ENCODE measurements around the gene MYH3.
A peak's percentile ranks its signal among the peaks of the same experiment; 100 is the strongest.

Gene MYH3

DNA sequence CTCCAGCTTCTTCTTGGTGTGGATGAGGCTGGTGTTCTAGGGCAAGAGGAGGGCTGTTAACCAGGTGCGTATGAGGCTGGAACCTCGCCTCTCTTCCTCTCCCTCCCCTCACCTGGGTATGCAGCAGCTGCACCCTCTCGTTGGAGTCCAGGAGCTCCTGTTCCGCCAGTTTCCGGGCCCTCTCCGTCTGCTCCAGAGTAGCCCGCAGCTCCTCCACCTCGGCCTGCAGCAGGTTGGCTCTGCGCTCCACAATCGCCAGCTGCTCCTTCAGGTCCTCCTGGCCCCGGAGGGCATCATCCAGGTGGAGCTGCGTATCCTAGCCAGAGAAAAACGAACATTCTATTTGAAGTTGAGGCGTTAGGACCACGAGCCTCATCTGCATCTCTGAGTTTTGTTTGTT lies 25.4 kb downstream of the MYH3 start:
- no peak overlapping the region for H3K9ac ChIP-seq (ENCODE audit: low read length)
- no peaks in the 10 kb centered on the region for H3K4me1 ChIP-seq (ENCODE audit: insufficient read depth, low read length, severe bottlenecking)
- H3K9me3 ChIP-seq (ENCODE audit: low read length), result no peaks in the 10 kb centered on the region
- no peak overlapping the region for H2AFZ ChIP-seq (ENCODE audit: low read length)
- no peaks in the 10 kb centered on the region for H3F3A ChIP-seq (ENCODE audit: insufficient read depth, low read length)
- no peaks in the 10 kb centered on the region for H3K36me3 ChIP-seq (ENCODE audit: insufficient read depth, low read length)
- no peak overlapping the region for H3K4me2 ChIP-seq (ENCODE audit: low read length)
- no peak overlapping the region for H3K4me3 ChIP-seq (ENCODE audit: low read depth, low read length, poor library complexity, severe bottlenecking)
- H3K79me2 ChIP-seq (ENCODE audit: insufficient read depth, low read length), result no peaks in the 10 kb centered on the region
- no peak for TF ChIP-seq EZH2 (IDR thresholded peaks at IDR 0.05; ENCODE audit: borderline replicate concordance, low read length)
- TF ChIP-seq, protein P1, sequence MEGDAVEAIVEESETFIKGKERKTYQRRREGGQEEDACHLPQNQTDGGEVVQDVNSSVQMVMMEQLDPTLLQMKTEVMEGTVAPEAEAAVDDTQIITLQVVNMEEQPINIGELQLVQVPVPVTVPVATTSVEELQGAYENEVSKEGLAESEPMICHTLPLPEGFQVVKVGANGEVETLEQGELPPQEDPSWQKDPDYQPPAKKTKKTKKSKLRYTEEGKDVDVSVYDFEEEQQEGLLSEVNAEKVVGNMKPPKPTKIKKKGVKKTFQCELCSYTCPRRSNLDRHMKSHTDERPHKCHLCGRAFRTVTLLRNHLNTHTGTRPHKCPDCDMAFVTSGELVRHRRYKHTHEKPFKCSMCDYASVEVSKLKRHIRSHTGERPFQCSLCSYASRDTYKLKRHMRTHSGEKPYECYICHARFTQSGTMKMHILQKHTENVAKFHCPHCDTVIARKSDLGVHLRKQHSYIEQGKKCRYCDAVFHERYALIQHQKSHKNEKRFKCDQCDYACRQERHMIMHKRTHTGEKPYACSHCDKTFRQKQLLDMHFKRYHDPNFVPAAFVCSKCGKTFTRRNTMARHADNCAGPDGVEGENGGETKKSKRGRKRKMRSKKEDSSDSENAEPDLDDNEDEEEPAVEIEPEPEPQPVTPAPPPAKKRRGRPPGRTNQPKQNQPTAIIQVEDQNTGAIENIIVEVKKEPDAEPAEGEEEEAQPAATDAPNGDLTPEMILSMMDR (IDR thresholded peaks at IDR 0.05; ENCODE audit: low read length), result no peak
- H3K27me3 ChIP-seq (ENCODE audit: insufficient read depth, low read length), result no peaks in the 10 kb centered on the region
- no peaks in the 10 kb centered on the region for H3K9me2 ChIP-seq (ENCODE audit: low read depth, low read length)
- no peaks in the 10 kb centered on the region for H4K20me1 ChIP-seq (ENCODE audit: insufficient read depth, low read length)
- no peak overlapping the region for H3K27ac ChIP-seq (ENCODE audit: low read depth, low read length, poor library complexity, severe bottlenecking)

- no peak overlapping the region for H3K4me2 ChIP-seq (ENCODE audit: low read length)
- H3K36me3 ChIP-seq (ENCODE audit: insufficient read depth, low read length), result no peaks in the 10 kb centered on the region
- no peaks in the 10 kb centered on the region for H3K79me2 ChIP-seq (ENCODE audit: insufficient read depth, low read length)
- no peaks in the 10 kb centered on the region for H3K27me3 ChIP-seq (ENCODE audit: insufficient read depth, low read length)
- no peak overlapping the region for H2AFZ ChIP-seq (ENCODE audit: low read length)
- no peak overlapping the region for H3K9ac ChIP-seq (ENCODE audit: low read length)
- TF ChIP-seq, protein P1 (IDR thresholded peaks at IDR 0.05; ENCODE audit: low read length), result peak; percentile 81
- TF ChIP-seq EZH2 (IDR thresholded peaks at IDR 0.05; ENCODE audit: borderline replicate concordance, low read length), result no peak
- H3K9me3 ChIP-seq (ENCODE audit: low read length), result no peaks in the 10 kb centered on the region
- no peaks in the 10 kb centered on the region for H3K9me2 ChIP-seq (ENCODE audit: low read depth, low read length)
- H4K20me1 ChIP-seq (ENCODE audit: insufficient read depth, low read length), result no peaks in the 10 kb centered on the region
- H3K27ac ChIP-seq (ENCODE audit: low read depth, low read length, poor library complexity, severe bottlenecking), result no peak overlapping the region
- H3K4me3 ChIP-seq (ENCODE audit: low read depth, low read length, poor library complexity, severe bottlenecking), result no peak overlapping the region
- no peaks in the 10 kb centered on the region for H3F3A ChIP-seq (ENCODE audit: insufficient read depth, low read length)
- H3K4me1 ChIP-seq (ENCODE audit: insufficient read depth, low read length, severe bottlenecking), result no peaks in the 10 kb centered on the region
Measured at GRCh38 chr17:10631048-10631700, 25.9 kb downstream of the MYH3 start.

GRCh38 chr17:10629706-10630105 lies 27.4 kb downstream of the MYH3 start:
- Histone ChIP-seq H3F3A (ENCODE audit: insufficient read depth, low read length) (no peaks in the 10 kb centered on the region), H3K79me2 (ENCODE audit: insufficient read depth, low read length) (no peaks in the 10 kb centered on the region), H3K27me3 (ENCODE audit: insufficient read depth, low read length) (no peaks in the 10 kb centered on the region), H3K4me3 (ENCODE audit: low read depth, low read length, poor library complexity, severe bottlenecking) (no peak overlapping the region), H3K4me1 (ENCODE audit: insufficient read depth, low read length, severe bottlenecking) (no peaks in the 10 kb centered on the region), H3K9me2 (ENCODE audit: low read depth, low read length) (no peaks in the 10 kb centered on the region), H3K9ac (ENCODE audit: low read length) (no peak overlapping the region), H4K20me1 (ENCODE audit: insufficient read depth, low read length) (no peaks in the 10 kb centered on the region), H2AFZ (ENCODE audit: low read length) (no peak overlapping the region), H3K27ac (ENCODE audit: low read depth, low read length, poor library complexity, severe bottlenecking) (no peak overlapping the region), H3K4me2 (ENCODE audit: low read length) (no peak overlapping the region), H3K9me3 (ENCODE audit: low read length) (no peaks in the 10 kb centered on the region), H3K36me3 (ENCODE audit: insufficient read depth, low read length) (no peaks in the 10 kb centered on the region)
- TF ChIP-seq EZH2 (IDR thresholded peaks at IDR 0.05; ENCODE audit: borderline replicate concordance, low read length), result no peak
- TF ChIP-seq, protein P1 (IDR thresholded peaks at IDR 0.05; ENCODE audit: low read length), result no peak

All from OCI-LY1 (cell line).